HEK293 (cell line): ENCODE data around the gene ICOS.

Experiments used
- CTCF ChIA-PET: fragments of 350-600 bp; formaldehyde crosslinking; extraction: SDS; loops from one replicate; lab custom pipeline; 2021; ENCODE audit warnings: antibody characterized with exemption; lab: Yijun Ruan, JAX
- POLR2A ChIA-PET: fragments of 300-600 bp; formaldehyde crosslinking; extraction: SDS; loops from one replicate; lab custom pipeline; 2020; ENCODE audit warnings: antibody characterized with exemption, inconsistent platforms; lab: Yijun Ruan, JAX
- H3K27ac ChIP-seq: fragments of 200-500 bp; sonication (Bioruptor generic); 2 replicates; pipeline ENCODE4 v1.5.1; 2014; ENCODE audit warnings: low read depth, low read length, control low read depth, inconsistent platforms; ENCODE audit errors: extremely low read depth
- H3K36me3 ChIP-seq, 2 experiments: fragments of 200-500 bp in 1 of 2; sonication (Bioruptor generic) in 1 of 2; 1 replicate in 1 of 2; 2 replicates in 1 of 2; pipeline ENCODE4 v1.5.1; 2014 to 2017; ENCODE audit warnings: inconsistent platforms in 2 of 2, low read length in 2 of 2; ENCODE audit not compliant: control insufficient read depth in 2 of 2, insufficient read depth in 1 of 2
- H3K4me1 ChIP-seq: fragments of 200-500 bp; sonication (Bioruptor generic); 2 replicates; pipeline ENCODE4 v1.5.1; 2014; ENCODE audit warnings: mild to moderate bottlenecking, low read length, inconsistent platforms; ENCODE audit not compliant: control insufficient read depth, insufficient read depth
- H3K4me3 ChIP-seq: 2 replicates; pipeline ENCODE4 v1.5.1; 2011; ENCODE audit warnings: low read depth, mild to moderate bottlenecking, control low read depth, low read length, moderate library complexity
- H3K9me3 ChIP-seq: fragments of 200-500 bp; sonication (Bioruptor generic); 2 replicates; pipeline ENCODE4 v1.5.1; 2014; ENCODE audit warnings: low read depth, low read length, inconsistent platforms; ENCODE audit not compliant: control insufficient read depth, insufficient read depth
- GLI2 ChIP-seq: fragments of 450-650 bp; formaldehyde crosslinking; IDR thresholded peaks from 2 replicates; pipeline ENCODE4; 2017; ENCODE audit warnings: missing biosample characterization, missing genetic modification characterization, low read depth, borderline replicate concordance
- ZNF184 ChIP-seq: fragments of 450-650 bp; IDR thresholded peaks from 2 replicates; pipeline ENCODE4 v1.5.1; 2018; ENCODE audit warnings: missing biosample characterization, mild to moderate bottlenecking, missing genetic modification characterization

Gene ICOS

GRCh38 chr2:204010628-204011560 is 74.3 kb downstream of the ICOS start:
- CTCF ChIA-PET, result no interaction called here
- TF ChIP-seq ZNF184 (tag by site-specific recombination), result no peak
- no peak for TF ChIP-seq GLI2 (tag by site-specific recombination)
- no peaks in the 10 kb centered on the region for H3K9me3 ChIP-seq
- H3K4me1 ChIP-seq, result no peaks in the 10 kb centered on the region
- POLR2A ChIA-PET, result no interaction called here
- no peak overlapping the region for H3K27ac ChIP-seq
- no peak overlapping the region for H3K4me3 ChIP-seq
- H3K36me3 ChIP-seq, result no peaks in the 10 kb centered on the region
